Measurements from ENCODE around the gene WBP1.
"Not testable (repeated sequence)": the region's sequence is repeated elsewhere in the genome, so short reads cannot be mapped to it uniquely, and the experiment has no call there.

WBP1 gene

DNA sequence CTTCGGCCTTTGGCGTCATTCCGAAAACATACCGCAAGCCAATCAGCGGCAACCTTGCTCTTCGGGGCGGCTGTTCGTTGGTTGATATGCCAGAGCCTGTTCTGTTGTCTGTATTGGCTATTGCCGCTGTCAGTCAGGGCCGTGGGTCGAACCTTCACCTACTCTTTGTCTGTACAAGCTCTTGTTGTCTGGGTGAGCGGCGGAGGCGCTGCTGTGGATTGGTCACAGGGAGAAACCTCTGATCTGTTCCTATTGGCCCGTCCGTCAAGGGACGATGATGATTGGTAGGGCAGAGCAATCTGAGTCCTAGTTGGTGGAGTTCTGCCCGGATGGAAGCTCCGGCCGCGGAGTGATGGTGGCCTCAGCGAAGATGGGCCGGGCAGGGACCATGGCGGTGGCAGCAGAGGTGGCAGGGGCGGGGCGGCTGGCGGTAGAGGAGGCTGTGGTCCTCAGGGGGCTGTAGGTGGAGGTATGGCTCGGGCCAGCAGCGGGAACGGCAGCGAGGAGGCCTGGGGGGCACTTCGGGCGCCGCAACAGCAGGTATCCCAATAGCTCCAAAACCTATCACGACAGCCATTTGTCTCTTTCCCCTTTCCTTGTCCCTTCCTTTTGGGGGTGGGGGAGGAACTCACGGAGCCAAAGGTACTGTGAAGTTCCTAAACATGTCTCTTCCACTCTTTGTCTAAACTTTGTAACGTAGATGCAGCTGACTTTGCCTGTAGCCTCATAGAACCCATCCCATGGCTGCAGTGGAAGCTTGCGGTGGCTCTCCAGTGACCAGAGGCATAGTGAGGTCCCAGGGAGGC lies at the start of gene WBP1:
TSS of gene WBP1 (plus strand) at position 307 of the 806 bp plus-strand sequence. CDS start at position 472, 165 bp downstream.
- DNase-seq, result peak; percentile 100

DNA sequence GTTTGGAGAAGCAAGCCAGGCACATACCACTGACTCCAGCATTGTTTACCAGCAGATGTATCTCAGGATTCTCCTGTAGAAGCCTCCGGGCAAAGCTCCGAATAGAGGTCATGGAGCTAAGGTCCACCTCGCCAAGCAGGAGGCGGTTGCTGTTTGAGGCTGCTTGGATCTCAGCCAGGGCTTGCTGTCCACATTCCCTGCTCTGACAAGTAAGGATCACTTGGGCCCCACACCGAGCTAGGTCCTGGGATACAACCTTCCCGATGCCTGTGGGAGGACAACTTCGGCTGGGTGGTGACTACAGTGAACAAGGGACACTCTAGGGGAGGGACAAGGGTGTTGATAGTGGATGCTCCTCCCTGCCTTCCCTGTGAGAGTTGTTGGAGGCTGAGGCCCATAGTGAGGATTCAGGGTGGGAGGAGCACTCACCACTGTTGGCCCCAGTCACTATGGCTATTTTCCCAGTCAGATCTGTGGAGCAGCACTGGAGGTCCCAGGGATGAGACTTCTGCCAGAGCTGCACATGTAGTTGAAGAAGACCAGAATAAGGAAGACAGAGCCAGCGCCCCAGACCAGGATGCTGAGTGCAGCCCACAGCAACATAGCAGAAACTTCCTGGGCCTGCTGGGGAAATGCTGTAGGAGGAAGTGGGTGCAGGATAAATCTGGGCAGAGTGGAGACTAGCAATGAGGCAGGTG lies 45.1 kb upstream of the WBP1 start:
- DNase-seq, result no peak

DNA sequence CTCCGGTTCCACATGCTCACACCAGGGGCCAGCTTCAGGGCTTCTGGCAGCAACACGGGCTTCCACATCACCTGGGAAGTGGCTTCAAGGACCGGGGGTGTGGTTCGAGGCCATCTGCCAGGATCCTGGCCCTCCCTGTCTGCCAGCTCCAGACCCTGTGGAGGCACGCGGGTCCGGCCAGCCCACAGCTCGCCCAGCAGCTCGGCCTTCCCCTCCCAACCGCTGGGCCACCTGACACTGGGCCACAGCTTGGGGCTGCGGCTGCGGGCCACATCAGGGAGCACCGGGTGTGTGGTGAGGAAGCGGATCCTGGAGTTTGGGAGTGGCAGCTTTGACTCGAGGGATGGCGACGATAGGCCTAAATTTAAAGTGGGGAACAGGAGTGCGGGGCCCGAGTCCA lies 43.8 kb upstream of the WBP1 start:
- DNase-seq, result no peak

DNA sequence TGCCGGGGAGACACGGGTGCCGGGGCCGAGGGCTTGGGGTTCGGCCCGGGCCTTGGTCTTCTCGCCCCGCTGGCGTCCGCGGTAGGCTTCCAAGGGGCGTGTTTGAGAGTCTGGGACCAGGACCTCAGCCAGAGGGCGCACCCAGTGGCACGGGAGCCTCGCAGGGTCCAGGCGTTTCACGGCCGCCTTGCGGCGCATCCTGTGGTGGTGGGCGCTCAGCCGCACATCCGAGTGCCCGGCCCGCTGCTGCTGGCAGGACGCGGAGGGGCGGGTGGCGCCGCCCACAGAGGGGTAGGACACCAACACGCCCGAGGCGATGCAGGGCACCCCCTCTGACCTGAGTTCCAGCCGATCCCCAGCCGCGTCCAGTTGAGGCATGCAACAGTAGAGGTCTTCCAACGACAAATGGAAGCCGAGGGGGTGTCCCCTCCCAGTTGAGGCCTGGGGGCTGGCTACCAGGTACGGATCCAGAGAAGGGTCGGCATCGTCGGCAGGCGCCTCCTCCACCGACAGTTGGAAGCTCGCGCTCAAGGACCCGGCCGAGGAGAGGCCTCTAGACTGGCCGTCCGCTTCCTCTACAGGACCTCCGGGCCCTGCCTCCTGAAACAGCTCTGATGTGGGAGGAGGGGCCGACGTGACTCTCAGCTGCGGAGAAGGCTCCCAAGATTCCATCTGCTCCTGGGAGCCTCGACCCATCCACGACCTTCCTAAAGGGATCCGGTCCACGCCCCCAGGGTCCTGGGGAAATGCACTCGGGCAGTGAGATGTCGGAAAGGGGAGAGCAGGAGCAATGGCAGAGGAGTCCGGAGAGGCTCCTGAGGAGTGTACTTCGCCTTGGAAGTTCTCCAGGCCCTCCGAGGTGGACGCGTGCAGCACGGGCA lies 43.1 kb upstream of the WBP1 start:
- no peak for DNase-seq

DNA sequence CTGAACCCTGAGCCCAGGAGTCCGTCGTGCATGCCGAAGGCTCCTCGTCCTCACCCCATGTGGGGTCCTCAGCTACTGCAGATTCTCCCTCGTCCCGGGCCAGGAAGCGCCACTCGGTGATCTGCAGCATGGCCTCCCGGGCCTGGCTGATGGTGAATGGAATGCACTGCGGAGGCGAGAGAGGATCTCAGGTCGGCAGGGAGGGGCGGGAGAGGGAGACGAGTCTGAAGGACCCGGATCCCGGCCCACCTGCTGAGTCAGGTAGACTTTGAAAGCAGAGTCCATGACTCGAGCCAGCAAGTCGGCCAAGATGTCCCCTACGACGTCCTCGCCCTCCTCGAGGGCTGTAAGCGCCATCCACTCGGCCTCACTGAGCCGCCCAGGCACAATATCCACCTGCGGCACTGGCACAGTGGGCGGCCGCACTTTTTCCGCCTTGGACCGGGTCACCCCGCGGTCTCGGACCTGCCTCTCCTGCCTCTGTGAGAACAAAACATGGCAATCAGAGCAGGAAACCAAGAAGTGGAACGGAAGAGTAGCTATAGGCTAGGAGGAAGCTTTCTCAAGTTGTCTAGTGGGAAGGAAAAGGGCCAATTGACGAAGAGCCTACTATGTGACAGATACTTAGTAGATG lies 42.4 kb upstream of the WBP1 start:
- no peak for DNase-seq

DNA sequence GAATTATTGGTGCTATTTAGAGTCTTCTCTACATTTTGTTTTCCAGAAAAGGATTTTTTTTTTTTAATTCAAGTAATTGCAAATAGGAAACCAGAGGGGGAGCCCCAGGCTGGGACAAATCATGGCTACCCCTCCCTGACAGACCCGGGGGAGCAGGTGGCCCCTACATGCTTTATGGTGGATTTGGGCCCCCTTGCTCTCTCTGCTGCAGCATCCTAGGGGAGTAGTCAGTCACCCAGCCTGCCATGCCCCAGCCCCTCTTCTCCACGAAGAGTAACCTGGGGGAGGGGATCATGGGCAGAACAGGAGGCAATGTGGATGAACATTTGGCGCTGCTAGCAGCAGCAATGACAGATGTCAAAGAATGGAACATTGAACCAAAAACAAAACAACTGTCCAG lies 41.5 kb upstream of the WBP1 start:
- DNase-seq, result no peak

DNA sequence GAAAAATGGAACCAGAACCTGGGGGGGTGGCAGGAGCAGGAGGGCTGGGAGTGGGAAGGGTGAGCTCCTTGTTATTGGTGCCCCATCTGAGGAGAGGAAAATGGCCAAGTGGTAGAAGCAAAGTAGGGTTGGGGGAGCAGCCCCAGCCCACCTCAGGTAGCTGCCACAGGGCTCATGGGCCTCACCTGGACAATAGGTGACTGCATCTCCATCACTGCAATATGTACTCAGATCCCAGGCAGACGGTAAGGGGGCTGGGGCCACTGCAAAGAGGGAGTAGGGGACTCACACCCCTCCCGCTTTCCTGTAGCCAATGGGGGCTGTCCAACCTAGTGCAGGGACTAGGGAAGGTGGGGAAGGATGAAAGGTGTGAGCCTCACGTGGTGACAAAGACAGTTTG lies 41.0 kb upstream of the WBP1 start:
- DNase-seq, result no peak

DNA sequence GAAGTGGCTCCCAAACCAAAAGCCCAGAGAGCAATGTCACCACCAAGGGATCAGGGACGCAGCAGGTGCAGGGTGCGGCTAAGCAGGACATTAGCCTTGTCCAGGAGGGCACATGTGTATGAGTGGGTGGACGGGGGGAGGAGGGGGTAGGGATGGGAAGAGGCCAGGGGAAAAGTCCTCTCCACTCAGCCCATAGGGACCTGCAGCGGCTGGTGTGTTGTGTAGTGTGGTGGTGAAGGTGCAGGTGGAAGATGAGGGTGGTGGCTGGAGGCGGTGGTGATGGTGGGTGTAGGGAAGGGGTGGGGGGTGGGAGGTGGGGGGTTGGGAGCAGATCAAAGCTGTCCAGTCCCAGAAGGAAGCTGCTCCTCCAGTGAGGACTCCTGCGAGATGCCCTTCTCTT lies 40.5 kb upstream of the WBP1 start:
- no peak for DNase-seq

DNA sequence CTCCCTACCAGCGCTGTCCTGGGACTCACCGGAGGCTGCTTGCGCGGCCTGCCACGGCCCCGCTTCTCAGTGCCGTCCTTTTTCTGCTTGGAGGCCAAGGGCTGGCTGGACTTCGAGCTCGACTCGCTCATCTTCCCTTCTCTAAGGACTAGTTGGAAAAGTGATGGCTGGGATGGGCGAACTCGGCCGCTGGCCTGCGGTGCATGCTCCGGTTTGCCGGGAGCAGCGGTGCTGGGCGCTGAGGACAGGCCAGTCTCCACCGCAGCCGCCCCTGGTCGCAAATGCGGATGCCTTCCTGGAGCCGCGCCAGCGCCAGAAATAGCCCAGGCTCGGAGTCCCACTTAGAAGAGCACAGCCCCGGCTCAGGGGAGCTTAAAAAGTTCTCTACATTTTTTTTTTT lies 39.9 kb upstream of the WBP1 start:
- no peak for DNase-seq

DNA sequence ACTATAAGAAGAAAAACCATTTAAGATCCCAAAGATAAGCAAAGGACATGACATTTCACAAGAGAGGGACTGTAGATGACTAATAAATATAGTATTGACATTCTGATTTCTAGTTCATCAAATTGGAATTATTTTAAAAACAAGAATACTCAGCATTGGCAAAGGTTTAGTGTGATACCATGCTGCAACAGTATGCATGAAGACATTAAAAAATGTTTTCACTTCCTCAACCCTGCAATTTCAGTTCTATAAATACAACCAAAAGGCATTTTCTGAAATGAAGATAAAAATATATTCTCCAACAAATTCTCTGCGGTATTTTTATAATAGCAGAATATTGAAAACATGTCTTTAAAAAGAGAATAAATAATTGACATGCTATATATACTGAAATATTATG lies 38.9 kb upstream of the WBP1 start:
- DNase-seq, result no peak

DNA sequence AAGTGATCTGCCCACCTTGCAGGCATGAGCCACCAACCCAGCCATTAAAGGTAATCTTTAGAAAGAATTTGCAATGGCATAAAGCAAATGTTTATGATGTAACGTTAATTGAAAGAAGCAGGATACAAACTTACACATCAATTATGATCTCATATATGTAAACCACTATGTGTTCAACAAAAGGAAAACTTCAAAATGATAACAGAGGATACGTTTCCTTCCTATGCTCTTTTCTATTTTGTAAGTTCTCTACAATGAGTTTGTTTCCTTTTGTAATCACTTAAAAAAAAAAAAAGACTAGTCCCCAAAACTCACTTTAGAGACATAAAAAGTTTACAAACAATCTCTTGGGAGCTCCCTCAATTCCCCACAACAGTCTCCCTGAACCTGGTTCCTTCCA lies 38.2 kb upstream of the WBP1 start:
- no peak for DNase-seq

DNA sequence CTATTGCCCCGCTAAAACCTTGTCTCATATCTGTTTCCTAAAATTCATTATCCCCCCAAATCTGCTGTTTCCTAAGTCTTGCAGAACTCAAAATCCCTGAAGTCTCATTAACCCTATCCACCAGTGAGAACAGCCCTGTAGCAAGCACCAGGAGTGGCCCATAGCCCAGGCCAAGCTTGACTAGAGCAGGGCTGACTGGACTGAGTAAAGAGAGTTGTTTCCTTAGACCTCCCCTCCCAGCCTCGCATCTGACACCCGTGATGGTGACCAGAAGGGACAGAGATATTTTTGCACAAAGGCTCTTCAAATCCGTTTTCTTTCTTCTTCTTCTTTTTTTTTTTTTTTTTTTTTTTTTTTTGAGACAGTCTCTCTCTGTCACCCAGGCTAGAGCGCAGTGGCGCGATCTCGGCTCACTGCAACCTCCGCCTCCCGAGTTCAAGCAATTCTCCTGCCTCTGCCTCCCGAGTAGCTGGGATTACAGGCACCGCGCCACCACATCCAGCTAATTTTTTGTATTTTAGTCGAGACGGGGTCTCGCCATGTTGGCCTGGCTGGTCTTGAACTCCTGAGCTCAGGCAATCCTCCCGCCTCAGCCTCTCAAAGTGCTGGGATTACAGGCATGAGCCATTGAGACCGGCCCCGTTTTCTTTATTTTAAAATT lies 37.7 kb upstream of the WBP1 start:
- not testable (repeated sequence) for DNase-seq

DNA sequence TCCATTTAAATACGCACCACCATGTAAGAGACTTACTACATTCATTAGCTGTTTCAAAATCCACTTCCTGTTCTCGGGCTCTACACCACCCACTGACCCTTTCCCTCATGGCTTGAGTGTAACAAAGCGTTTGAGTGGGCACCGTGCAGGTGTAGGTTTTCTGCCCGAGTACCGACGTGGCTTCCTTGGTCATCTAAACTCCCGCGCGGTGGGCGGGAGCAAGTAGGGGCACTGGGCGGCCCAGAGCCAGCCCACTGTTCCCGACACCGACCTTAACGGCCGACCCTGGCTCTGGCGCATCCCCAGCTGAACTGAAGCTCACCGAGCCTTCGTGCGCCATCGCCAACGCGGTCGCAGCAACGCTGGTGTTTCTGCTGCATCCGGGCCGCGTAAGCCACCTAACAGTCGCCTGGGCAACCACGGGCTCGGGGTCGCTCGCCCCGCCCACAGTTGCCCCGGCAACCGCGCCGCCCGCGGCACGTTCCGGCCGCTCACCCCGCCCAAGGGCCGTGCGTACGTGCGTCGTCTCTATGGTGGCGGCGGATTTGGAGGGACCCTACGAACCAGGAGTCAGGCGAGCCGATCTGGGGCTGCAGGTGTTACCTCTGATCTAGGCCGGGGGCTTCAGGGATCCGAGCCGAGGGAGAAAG lies 36.9 kb upstream of the WBP1 start, which contains the start of the genes C2orf81 and WDR54:
TSS of gene C2orf81 (minus strand) at position 399 of the 650 bp plus-strand sequence. CDS start at position 340, 59 bp downstream.
TSS of gene WDR54 (plus strand) at position 510 of the 650 bp plus-strand sequence. CDS start 424 bp downstream, outside the sequence.
- peak; percentile 94 for DNase-seq

DNA sequence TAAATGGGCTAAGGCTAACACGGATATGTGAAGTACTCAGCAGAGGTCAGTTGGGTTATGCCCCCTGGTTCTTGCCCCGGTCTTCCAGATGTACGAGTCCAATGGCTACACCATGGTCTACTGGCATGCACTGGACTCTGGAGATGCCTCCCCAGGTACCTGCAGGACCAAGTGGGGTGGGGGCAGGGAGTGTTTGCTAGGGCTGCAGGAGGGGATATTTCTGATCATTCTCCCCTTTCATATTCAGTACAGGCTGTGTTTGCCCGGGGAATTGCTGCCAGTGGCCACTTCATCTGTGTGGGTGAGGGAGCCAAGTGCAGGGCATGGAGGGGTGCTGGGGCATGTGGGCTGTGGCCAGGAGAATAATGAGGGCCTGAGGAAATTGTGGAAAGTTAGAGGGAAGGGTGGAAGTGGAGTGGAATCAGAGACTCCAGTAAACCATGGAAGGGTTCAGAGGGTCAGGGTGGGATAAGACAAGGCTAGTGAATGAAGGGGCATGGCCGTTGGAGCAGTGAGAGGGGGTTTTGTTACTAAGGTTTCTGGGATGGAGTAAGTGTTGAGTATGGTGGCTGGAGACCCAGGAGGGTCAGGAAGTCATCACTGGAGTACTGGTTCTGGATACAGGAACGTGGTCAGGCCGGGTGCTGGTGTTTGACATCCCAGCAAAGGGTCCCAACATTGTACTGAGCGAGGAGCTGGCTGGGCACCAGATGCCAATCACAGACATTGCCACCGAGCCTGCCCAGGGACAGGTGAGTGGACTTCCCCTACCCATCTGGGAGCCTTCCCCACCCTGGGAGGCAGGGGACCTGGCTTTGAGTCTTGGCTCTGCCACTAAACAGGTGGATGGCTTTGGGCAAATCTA lies 34.8 kb upstream of the WBP1 start:
- no peak for DNase-seq

DNA sequence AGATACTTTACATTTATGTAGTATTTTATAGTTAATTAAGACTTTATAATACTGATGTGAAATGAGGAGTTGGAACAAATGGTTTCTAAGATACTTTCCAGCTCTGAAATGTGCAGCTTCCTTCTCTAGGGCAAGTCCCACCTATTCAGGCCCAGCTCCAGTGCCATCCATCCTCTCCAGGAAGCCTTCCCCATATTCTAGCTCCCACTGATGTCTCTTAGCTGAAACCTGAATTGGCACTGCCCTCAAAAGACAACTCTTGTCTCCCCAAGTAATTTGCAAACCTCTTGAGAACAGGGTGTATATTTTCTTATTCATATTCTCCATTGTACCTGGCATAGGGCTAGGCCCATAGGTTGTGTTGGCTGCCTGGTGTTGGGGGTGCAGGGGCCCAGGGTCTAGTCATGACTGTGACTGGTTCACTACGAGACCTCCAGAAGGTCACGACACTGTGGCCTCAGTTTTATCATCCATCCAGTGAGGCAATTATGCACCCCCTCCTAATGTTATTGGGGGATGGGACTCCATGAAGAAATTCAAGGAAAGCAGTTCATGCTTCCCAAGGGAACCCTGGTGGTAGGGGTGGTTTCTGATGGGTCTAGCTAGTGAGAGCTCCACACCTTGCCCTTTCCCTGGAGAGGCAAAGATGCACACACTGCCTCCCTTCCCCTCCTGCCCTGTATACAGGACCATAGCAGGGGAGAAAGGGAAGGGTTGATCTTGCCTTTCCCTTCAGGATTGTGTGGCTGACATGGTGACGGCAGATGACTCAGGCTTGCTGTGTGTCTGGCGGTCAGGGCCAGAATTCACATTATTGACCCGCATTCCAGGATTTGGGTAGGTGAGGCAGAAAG lies 33.9 kb upstream of the WBP1 start:
- DNase-seq, result no peak

DNA sequence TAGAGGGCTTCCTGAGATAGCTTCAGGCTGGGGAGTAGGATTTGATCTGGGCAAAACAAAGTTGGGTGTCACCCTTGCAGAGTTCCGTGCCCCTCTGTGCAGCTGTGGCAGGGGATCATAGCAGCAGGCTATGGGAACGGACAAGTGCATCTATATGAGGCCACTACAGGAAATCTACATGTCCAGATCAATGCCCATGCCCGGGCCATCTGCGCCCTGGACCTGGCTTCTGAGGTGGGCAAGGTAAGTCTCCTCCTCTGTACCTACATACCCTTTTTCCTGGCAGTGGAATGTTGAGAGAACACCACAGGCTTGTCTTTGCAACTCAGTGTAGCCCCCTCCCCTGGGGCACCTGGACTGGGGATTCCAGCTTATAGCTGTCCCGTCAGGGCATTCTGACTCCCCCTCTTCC lies 33.2 kb upstream of the WBP1 start:
- no peak for DNase-seq

DNA sequence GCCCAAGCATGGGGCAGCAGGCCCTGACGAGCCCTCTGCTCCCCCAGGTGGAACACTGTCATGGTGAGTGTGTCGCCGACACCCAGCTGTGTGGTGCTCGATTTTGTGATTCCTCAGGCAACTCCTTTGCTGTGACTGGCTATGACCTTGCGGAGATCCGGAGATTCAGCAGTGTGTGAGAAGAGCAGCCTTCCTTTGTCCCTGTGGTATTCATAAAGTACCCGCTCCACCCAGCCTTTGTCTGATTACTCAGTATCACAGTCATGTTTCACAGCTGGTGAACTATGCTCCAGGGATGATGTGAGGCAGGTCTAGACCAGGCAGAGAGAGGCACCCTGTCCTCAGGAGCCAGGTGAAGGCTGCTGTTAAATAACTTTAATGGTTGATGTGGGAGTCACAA lies 32.7 kb upstream of the WBP1 start:
- no peak for DNase-seq

DNA sequence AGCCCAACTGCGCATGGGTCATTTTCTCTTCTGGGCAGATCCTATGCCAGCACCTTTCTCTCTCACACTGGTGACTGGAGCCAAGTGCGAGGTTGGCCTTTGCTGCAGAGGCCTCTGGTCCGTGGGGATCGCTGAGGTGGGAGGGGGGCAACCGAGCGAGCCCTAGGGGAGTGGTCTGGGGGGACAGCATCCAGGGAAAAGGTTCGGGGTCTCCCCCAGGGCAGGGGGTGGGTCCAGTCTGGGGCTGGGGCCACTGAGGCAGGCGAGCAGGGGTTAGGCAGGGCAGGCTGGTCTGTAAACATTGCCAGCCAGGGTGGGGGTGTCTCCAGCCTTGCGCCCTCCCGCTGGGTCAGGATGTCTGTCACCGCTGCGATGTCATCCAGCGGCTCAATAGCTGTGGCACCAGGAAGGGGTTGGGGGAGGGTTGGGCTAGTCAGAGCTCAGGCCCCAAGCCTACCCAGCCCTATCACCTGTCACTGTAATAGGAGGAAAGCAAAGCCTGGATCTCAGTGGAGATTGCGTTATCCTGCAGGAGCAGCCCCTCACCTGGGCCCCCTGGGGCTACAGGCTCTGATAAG lies 32.0 kb upstream of the WBP1 start:
- DNase-seq, result no peak

DNA sequence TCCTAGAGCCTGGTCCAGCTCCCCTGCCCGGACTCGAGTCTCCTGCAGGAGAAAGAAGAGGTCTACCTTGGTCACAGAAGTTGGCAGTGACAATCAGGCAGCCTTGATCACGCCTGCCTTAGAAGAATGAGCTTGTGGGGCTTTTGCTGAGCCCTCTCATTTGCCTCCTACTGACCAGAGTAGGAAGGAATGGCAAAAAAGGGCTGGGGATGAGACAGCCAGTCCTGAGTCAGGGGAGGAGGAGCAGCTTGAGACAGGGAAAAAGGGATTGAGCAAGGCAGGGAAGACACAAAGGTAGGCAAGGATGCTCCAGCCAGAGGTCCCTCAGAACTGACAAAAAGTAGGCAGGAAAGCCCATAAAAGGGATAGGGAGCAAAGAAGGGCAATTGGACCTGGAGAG lies 30.7 kb upstream of the WBP1 start:
- no peak for DNase-seq
